Measurements from ENCODE around the gene VAMP7. TPM values are rescaled to one million over a fixed set of nuclear protein-coding genes. Genes with fewer than 3 reads are reported as not detected.
A peak's percentile ranks its signal among the peaks of the same experiment; 100 is the strongest.

VAMP7 gene
- total and polyA plus RNA-seq, 8 donors, result 6.4 to 39.7 (median 20.3) TPM

DNA sequence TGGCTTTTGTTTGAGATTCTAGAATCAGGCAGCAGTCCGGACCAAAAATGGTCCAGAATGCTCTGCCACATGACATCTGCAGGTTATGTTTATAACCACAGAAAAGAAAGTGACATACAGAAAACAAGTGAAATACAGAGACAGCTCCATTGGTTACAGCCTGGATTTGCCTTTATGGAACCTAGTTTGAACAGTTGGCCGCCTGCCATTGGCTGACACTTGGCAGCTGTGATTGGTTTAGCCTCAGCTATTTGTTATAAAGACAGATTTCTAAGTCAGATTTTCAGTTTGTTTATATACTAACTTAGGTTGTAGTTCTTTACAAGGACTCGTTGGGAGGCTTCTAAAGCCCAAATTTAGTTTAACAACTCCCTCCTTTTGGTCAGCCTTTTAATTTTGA, 75.5 kb downstream of the VAMP7 start:
- H3K27me3 ChIP-seq, result no peaks in the 10 kb centered on the region
- TF ChIP-seq POLR2A (IDR thresholded peaks at IDR 0.05) (no peak), EP300 (IDR thresholded peaks at IDR 0.05) (no peak), POLR2AphosphoS5 (IDR thresholded peaks at IDR 0.05) (no peak)
- TF ChIP-seq, protein P1, sequence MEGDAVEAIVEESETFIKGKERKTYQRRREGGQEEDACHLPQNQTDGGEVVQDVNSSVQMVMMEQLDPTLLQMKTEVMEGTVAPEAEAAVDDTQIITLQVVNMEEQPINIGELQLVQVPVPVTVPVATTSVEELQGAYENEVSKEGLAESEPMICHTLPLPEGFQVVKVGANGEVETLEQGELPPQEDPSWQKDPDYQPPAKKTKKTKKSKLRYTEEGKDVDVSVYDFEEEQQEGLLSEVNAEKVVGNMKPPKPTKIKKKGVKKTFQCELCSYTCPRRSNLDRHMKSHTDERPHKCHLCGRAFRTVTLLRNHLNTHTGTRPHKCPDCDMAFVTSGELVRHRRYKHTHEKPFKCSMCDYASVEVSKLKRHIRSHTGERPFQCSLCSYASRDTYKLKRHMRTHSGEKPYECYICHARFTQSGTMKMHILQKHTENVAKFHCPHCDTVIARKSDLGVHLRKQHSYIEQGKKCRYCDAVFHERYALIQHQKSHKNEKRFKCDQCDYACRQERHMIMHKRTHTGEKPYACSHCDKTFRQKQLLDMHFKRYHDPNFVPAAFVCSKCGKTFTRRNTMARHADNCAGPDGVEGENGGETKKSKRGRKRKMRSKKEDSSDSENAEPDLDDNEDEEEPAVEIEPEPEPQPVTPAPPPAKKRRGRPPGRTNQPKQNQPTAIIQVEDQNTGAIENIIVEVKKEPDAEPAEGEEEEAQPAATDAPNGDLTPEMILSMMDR (IDR thresholded peaks at IDR 0.05), result no peak
- H3K27ac ChIP-seq, result no peak overlapping the region
- WGBS, 5 donors, result 44 to 67% (median 63%) methylated on average over 3 of the region's 3 CpGs
- H3K4me3 ChIP-seq, result no peak overlapping the region
- no peaks in the 10 kb centered on the region for H3K4me1 ChIP-seq
- DNase-seq, result peak in 1 of 2 donors; percentile 30
- H3K9me3 ChIP-seq, result peaks cover 0 to 4% (median 0%) of the 10 kb centered on the region in 4 donors
- intact Hi-C loops (cut with DNase I; ENCODE audit: low total_unique reads), result no loop called here
- no peaks in the 10 kb centered on the region for H3K36me3 ChIP-seq

DNA sequence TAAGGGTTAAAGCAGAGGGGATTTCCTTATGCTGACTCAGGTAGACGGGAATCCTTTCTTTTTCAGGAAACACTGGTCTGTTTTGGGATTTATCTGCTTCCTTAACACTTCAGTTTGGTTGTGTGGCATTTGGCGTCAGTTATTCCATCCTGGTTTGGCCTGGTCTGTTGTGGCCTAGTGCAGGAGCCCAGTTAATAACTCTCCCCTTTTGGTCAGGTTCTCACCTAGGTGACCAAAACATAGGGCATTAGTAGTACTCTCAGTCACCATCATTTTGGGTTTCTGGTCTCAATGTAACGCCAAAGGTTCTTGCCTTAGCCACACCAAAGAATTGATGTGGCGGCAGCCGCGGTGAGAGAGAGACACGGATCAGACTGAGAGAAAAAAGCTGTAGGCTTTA, 76.7 kb downstream of the VAMP7 start:
- TF ChIP-seq POLR2AphosphoS5 (IDR thresholded peaks at IDR 0.05) (no peak), EP300 (IDR thresholded peaks at IDR 0.05) (no peak), POLR2A (IDR thresholded peaks at IDR 0.05) (no peak)
- TF ChIP-seq, protein P1 (IDR thresholded peaks at IDR 0.05), result no peak
- no peak for DNase-seq
- Histone ChIP-seq H3K36me3 (no peaks in the 10 kb centered on the region), H3K27me3 (no peaks in the 10 kb centered on the region), H3K4me1 (no peaks in the 10 kb centered on the region), H3K4me3 (no peak overlapping the region), H3K9me3 (peaks cover 0 to 2% (median 0%) of the 10 kb centered on the region in 4 donors), H3K27ac (no peak overlapping the region)
- intact Hi-C loops (cut with DNase I; ENCODE audit: low total_unique reads), result no loop called here
- WGBS, 5 donors, result 67 to 78% (median 71%) methylated on average over 6 to 7 of the region's 7 CpGs

DNA sequence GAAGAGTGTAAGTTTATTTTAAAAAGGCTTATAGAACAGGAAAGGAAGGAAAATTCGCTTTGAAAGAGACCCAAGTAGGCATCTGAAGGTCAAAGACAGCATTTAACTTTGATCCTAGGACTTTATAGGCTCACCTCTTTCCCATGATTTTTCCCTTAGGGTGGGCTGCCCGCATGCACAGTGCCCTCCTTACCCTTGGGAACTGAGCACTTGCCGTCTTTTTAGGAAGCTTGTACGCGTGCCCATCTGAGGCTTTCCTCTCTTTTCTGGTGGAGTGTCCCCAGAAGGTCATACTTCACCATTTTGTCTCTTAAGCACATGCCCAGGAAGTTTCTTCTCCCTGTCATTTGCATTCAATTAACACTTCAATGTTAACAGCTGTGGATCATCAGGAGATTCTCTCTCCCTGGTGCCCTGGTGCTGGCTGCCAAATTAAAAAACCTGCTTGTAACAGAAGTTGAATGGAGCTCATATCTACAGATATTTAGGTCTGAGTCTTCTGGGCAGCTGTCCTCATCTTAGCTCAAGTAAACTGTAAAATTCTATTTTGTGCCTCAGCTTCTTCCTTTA, 78.0 kb downstream of the VAMP7 start:
- TF ChIP-seq, protein P1 (IDR thresholded peaks at IDR 0.05), result no peak
- no peak for TF ChIP-seq POLR2A (IDR thresholded peaks at IDR 0.05)
- H3K9me3 ChIP-seq, result peaks cover 0 to 14% (median 8%) of the 10 kb centered on the region in 4 donors
- DNase-seq, result no peak
- H3K36me3 ChIP-seq, result no peaks in the 10 kb centered on the region
- no peaks in the 10 kb centered on the region for H3K27me3 ChIP-seq
- no peaks in the 10 kb centered on the region for H3K4me1 ChIP-seq
- WGBS, 5 donors, result 74 to 80% (median 77%) methylated on average over 5 of the region's 5 CpGs
- intact Hi-C loops (cut with DNase I; ENCODE audit: low total_unique reads), result no loop called here
- no peak overlapping the region for H3K27ac ChIP-seq
- H3K4me3 ChIP-seq, result no peak overlapping the region

DNA sequence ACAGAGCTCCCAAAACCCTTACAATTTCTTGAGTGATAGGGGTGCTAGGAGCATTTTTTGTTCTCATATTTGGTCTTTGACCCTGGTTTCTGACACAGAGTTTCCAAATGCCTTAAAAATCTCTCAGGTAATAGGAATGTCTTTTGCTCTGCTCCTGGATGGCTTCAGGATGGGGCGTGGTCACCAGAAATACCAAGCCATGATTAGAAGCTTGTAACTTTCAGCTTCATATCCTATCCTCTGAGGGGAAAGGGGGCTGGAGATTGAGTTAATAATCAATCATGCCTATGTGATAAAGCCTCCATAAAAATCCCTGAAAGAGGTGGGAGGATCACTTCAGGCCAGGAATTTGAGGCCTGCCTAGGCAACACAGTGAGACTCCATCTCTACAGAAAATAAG, 81.8 kb downstream of the VAMP7 start:
- 36 to 49% (median 42%) methylated on average over 1 of the region's 1 CpG for WGBS, 5 donors
- no peak for DNase-seq
- Histone ChIP-seq H3K27me3 (no peaks in the 10 kb centered on the region), H3K9me3 (peaks cover 0 to 34% (median 13%) of the 10 kb centered on the region in 4 donors), H3K4me1 (no peaks in the 10 kb centered on the region), H3K4me3 (no peak overlapping the region), H3K27ac (no peak overlapping the region), H3K36me3 (no peaks in the 10 kb centered on the region)
- TF ChIP-seq EP300 (IDR thresholded peaks at IDR 0.05) (no peak), POLR2AphosphoS5 (IDR thresholded peaks at IDR 0.05) (no peak), POLR2A (IDR thresholded peaks at IDR 0.05) (no peak)
- TF ChIP-seq, protein P1 (IDR thresholded peaks at IDR 0.05), result no peak
- intact Hi-C loops (cut with DNase I; ENCODE audit: low total_unique reads), result no loop called here
